Prostate gland (tissue), 2 donors: ENCODE data around the gene TATDN3.

Experiments
- POLR2AphosphoS5 ChIP-seq: sonication (generic); formaldehyde crosslinking; IDR thresholded peaks from one replicate; pipeline ENCODE4 v1.6.1; 2017; ENCODE audit warnings: antibody characterized with exemption
- TF ChIP-seq, protein P1 (sequence below), 4 experiments: fragments of 200-600 bp in 2 of 4; fragments of 450-650 bp in 2 of 4; sonication (generic) in 2 of 4; IDR thresholded peaks; 1 replicate in 3 of 4; 2 replicates in 1 of 4; pipeline ENCODE4 v1.5.1; 2016 to 2019; ENCODE audit warnings: antibody characterized with exemption in 4 of 4, mild to moderate bottlenecking in 2 of 4, moderate library complexity in 2 of 4

- TF ChIP-seq, protein P1, sequence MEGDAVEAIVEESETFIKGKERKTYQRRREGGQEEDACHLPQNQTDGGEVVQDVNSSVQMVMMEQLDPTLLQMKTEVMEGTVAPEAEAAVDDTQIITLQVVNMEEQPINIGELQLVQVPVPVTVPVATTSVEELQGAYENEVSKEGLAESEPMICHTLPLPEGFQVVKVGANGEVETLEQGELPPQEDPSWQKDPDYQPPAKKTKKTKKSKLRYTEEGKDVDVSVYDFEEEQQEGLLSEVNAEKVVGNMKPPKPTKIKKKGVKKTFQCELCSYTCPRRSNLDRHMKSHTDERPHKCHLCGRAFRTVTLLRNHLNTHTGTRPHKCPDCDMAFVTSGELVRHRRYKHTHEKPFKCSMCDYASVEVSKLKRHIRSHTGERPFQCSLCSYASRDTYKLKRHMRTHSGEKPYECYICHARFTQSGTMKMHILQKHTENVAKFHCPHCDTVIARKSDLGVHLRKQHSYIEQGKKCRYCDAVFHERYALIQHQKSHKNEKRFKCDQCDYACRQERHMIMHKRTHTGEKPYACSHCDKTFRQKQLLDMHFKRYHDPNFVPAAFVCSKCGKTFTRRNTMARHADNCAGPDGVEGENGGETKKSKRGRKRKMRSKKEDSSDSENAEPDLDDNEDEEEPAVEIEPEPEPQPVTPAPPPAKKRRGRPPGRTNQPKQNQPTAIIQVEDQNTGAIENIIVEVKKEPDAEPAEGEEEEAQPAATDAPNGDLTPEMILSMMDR (IDR thresholded peaks at IDR 0.05), result no peak
- peak; percentile 25 for TF ChIP-seq POLR2AphosphoS5
Observed at GRCh38 chr1:212860713-212861581, 69.3 kb downstream of the TATDN3 start.
